ENCODE data around the gene WNK1.
A peak's percentile ranks its signal among the peaks of the same experiment; 100 is the strongest.
"Not testable (repeated sequence)": the region's sequence is repeated elsewhere in the genome, so short reads cannot be mapped to it uniquely, and the experiment has no call there.

WNK1 gene

GRCh38 chr12:751999-752694, at the start of gene WNK1:
Gene WNK1, plus strand, starts transcription at chr12:752579. Its CDS starts 987 bp downstream, at chr12:753566.
- DNase-seq, result peak; percentile 99

GRCh38 chr12:704516-705242, 47.7 kb upstream of the WNK1 start:
- DNase-seq, result no peak

DNA sequence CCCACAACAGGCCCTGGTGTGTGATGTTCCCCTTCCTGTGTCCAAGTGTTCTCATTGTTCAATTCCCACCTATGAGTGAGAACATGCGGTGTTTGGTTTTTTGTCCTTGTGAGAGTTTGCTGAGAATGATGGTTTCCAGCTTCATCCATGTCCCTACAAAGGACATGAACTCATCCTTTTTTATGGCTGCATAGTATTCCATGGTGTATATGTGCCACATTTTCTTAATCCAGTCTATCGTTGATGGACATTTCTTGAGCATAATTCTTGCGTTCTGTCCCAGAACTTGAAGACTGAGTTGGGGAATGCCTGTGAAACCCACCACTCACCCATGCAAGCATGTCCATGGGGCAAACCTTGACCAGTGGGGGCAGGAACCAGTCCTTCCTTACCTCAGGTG, 44.3 kb upstream of the WNK1 start:
- DNase-seq, result not testable (repeated sequence)

- no peak for DNase-seq
These were observed 42.8 kb upstream of the WNK1 start for GRCh38 chr12:709455-710020.

GRCh38 chr12:712172-712863, 40.1 kb upstream of the WNK1 start:
- DNase-seq, result no peak

DNA sequence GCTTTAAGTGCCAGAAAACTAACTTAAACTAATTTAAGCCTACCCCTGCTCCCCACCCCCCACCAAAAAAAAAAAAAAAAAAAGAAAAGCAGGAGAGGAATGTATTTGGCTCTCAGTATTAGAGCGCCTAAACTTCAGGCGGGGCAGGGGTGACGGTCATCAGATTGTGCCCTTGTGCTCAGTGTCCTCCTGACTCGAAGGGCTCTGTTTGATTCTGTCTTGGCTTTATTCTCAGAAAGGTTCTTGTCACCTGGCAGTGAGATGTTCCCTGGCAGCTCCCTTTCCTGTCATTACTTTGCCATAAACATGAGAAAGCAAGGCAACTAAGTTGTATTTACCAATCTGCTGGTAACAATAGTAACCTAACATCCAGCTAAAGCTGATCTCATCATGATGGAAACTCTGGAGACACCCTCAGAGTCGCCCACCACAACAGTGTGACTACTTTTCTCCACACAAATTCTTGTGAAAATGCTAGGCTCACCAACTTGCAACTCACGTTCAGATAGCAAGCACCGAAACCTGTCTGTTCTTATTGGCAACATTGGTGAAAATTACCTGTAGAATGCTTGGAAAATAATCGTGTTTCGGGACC, 39.0 kb upstream of the WNK1 start:
- no peak for DNase-seq

GRCh38 chr12:716506-716905, 35.9 kb upstream of the WNK1 start:
- no peak for DNase-seq

DNA sequence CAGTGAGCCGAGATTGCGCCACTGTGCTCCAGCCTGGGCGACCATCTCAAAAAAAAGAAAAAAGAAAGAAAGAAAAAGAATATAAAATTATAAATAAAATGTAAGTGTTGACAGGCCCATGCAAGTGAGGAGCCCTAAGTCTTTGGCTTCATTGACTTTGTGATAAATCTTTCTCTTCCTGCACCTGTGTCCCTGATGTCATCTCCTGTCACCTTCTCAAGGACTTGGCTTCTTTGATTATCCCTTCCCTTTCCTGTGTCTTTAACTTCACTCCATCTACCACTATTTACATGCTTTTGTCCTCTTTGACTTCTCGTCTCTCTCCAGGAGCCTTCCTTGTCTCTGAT, 33.6 kb upstream of the WNK1 start:
- no peak for DNase-seq

GRCh38 chr12:720231-720941, 32.0 kb upstream of the WNK1 start:
- no peak for DNase-seq

DNA sequence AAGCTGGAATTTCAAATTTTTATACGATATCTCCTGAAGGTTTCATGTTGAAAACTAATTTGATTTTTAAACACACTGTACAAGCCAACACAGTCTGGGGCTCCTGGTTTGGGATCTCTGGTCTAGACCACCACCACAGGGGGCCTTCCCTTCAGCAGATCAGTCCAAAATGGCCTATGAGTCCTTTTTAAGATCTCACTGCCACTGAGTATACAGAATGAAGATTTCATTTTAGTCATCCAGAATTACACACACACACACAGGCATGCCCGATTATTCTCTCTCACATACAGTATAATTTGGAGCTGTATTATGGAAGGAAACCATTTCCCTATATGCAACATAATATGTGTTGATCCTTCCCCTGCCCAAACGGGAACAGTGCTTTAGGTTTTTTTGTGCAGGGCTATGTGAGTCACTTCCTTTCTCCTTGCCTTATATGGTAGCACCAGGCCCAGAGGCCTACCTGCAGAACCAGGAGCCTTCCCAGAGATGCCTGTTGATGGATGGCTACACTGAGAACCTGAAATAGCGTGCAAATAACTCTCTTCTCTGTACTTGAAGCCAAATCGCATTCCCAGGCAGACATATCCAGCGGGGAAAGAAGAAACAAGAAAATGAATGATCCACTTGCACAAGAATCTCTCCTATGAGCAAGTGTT, 28.1 kb upstream of the WNK1 start:
- no peak for DNase-seq

- DNase-seq, result no peak
These were observed 27.3 kb upstream of the WNK1 start for GRCh38 chr12:725076-725475.

DNA sequence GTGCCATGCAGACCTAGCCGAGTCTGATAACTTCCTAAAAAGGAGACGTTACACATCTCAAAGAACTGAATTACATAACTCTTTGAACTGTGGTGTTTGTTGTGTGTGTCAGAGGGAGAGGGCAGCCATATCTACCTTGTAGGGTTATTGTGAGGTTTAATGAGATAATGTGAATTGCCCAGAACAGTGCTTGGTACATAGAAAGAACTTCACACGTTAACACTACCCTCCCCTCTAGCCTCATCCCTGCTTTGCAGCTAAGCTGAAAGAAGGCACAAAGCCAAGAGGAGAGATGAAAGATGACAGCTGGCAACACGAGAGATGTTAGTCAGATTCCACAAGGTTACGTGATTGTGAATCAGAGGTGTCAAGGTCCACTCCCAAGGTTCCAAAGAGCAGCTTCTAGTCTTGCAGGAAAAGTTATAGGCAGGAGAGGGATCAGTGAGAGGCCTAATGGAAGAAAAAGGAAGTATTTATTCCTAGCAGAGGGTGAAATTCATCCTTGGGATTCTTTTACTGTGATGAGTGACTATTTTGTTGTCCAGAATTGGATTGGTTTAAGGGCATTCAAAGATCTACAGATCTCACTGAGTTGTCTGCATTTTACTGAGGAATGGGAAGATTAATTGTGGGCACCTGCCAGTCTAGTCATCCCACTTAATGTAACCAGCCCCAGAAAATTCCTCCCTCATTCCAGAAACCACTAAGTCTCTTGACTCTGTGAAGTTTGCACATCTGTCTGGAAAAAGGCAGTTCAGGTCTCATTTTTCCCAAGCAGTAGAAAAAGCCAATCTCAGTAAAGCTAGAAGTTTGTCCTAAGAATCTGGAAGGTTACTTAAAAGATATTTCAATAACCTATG, 25.9 kb upstream of the WNK1 start:
- DNase-seq, result peak; percentile 25

- no peak for DNase-seq
These were observed 25.1 kb upstream of the WNK1 start for GRCh38 chr12:727321-727720.

DNA sequence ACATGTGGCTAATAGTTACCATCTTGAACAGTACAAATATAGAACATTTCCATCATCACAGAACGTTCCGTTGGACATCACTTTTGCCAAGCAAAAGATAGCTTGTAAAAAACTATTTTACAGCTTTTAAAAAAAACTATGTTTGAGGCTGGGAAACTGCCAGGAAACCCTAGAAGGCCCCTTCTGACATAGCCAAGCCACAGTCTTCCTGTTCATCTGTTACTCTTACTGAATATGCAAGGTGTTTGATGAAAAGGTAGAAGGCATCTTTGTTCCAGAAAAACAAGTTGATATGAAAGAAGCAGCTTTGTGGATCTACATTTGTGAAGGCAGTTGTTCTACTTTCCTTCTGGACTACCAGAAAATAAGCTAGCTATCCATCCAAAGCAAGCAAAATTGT, 23.6 kb upstream of the WNK1 start:
- no peak for DNase-seq

DNA sequence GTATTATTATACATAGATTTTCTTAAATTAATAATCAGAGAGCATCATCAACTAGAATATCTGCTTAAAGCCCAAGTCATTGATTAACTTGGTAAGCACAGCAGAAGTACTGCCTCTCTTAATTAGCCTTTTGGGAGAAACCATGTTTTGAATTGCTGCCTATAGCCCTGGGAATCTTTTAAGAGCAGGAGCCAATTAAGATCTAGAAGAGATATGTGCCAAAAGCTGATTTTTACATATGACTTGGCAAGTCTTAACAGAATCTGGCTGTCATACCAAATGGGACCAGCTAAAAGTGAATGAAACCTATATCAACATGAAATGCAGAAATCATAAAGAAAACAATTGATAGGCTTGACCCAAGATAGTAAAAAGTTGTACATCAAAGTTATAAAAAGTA, 23.2 kb upstream of the WNK1 start:
- DNase-seq, result no peak

DNA sequence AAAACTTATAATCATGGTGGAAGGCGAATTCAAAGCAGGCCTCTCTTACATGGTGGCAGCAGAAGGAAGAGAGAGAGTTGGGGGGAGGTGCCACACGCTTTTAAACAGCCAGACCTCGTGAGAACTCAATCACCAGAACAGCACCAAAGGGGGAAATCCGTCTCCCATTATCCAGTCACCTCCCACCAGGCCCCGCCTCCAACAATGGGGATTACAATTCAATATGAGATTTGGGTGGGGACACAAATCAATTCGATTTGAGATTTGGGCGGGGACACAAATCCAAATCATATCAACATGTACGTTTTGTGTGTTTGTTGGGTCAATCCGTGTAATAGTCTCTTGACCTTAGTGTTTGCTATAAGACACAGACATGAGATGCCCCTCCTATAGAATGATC, 21.8 kb upstream of the WNK1 start:
- DNase-seq, result no peak

DNA sequence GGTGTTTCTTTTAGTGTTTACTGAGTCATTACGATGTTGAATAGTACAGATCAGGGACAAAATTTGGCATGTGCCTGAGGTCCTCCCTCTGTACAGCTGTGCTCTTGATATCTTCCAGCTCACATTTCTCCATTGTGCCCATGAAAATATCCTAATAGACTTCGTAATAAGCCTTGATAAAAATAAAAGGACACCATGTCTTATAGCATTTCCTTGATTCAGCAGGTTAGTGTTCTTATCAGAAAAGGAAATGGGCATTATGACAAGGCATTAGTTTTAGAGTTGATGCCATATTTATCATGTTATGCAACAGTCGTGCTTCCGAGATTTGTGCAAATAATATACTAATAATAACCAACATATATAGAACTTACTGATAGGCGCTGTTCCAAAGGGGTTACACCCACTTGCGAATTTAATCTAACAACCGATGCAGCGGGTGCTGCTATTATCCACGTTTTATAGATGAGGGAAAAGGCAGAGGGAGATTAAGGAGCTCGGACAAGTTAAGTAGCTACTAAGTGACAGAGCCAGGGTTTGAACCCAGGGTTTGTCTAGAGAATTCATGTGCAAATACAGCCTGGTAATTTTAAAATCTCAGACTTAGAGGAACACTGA, 15.1 kb upstream of the WNK1 start:
- no peak for DNase-seq

DNA sequence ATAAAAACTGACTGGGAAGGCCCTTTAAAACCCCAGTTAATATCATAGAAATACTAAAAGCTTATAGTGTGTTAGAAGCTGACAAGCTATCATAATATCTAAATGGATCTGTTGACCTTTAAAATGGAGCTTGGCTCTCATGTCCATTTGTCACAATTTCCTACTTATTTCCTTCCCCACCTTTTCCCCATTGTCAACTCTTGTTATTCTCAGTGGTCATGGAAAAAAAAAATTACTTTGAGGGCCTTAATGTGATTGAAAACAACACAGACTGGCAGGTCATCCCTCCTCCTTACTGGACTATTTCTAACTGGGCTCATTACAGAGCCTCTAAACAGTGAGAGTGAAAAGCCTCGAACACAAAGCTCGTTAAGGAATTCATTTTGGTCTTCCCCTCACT, 13.7 kb upstream of the WNK1 start:
- DNase-seq, result no peak

GRCh38 chr12:739349-739748, 13.0 kb upstream of the WNK1 start:
- DNase-seq, result no peak

GRCh38 chr12:740921-741320, 11.5 kb upstream of the WNK1 start:
- no peak for DNase-seq
